Measurements from ENCODE around the gene RASSF7. TPM values are rescaled to one million over a fixed set of nuclear protein-coding genes. Genes with fewer than 3 reads are reported as not detected.

RASSF7 gene
- total RNA-seq, 2 experiments from 2014 or later: 14.1 to 15.7 TPM

DNA sequence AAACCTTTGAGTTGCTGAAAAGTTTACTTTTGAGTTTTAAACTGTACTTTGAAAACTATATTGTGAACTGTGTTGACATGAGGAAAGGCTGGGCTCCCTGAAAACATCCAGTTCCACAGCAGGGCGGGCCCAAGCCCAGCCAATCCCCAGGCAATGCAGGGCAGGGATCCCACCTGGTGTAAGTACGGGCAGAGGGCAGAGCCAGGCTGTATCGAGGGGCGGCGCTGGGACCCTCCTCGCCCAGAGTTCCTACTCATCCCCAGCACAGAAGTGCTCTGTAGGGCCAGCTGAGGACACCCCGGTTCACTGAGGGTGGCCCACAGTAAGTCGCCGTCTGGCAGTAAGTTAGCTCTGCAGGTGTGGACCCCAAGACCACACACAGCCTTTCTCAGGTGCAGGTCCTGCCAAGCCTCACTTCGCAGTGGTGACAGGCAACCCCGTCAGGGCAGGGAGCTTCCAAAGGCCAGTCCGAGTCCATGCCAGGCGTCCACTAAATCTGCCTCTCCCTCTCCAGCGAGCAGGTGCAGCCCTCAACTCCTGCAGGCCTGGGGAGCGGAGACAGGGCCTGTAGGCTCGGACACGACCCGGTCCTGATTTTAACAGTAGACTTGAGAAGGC is 6.3 kb downstream of the RASSF7 start:
- H3K27ac Mint-ChIP-seq: peak overlapping the region; percentile 75
- TF ChIP-seq, protein P1, sequence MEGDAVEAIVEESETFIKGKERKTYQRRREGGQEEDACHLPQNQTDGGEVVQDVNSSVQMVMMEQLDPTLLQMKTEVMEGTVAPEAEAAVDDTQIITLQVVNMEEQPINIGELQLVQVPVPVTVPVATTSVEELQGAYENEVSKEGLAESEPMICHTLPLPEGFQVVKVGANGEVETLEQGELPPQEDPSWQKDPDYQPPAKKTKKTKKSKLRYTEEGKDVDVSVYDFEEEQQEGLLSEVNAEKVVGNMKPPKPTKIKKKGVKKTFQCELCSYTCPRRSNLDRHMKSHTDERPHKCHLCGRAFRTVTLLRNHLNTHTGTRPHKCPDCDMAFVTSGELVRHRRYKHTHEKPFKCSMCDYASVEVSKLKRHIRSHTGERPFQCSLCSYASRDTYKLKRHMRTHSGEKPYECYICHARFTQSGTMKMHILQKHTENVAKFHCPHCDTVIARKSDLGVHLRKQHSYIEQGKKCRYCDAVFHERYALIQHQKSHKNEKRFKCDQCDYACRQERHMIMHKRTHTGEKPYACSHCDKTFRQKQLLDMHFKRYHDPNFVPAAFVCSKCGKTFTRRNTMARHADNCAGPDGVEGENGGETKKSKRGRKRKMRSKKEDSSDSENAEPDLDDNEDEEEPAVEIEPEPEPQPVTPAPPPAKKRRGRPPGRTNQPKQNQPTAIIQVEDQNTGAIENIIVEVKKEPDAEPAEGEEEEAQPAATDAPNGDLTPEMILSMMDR (IDR thresholded peaks at IDR 0.05): no peak
- no peaks in the 10 kb centered on the region for H3K9me3 Mint-ChIP-seq
- H3K36me3 ChIP-seq (ENCODE audit: insufficient read depth, low read length): peaks cover 10% of the 10 kb centered on the region
- ChIA-PET CTCF (interaction anchor here (2.6 kb wide), 1 partner anchor 12 kb away, joined by 7 read pairs; no protein-coding TSS in a partner anchor), POLR2A (interaction anchor here (0.6 to 3.9 kb wide), 4 partner anchors 9 to 128 kb away, joined by 3 to 25 read pairs (median 14); partner anchors contain the start of genes DEAF1, PHRF1 and TMEM80)
- peaks cover 4% of the 10 kb centered on the region for H3K36me3 Mint-ChIP-seq (ENCODE audit: low read depth)
- peaks cover 20% of the 10 kb centered on the region for H3K4me1 ChIP-seq (ENCODE audit: insufficient read depth, low read length)
- no peaks in the 10 kb centered on the region for H3K9me3 ChIP-seq (ENCODE audit: control insufficient read depth in 1 of 2, insufficient read depth in 1 of 2, low read length in 2 of 2)
- H3K4me1 Mint-ChIP-seq (ENCODE audit: low read depth): peaks cover 4% of the 10 kb centered on the region
- peak overlapping the region; percentile 83 for H3K4me3 Mint-ChIP-seq
- no peak overlapping the region for H3K4me3 ChIP-seq (ENCODE audit: low read length)
- DNase-seq (no peak), ATAC-seq (ENCODE audit: poor library complexity) (no peak)
- no peaks in the 10 kb centered on the region for H3K27me3 Mint-ChIP-seq
- no peaks in the 10 kb centered on the region for H3K27me3 ChIP-seq (ENCODE audit: control insufficient read depth in 1 of 2, insufficient read depth in 2 of 2, low read length in 2 of 2)
- H3K27ac ChIP-seq (ENCODE audit: low read depth in 1 of 2, low read length in 2 of 2): no peak overlapping the region
- intact Hi-C loops (cut with DNase I, micrococcal nuclease): loop anchor here in 1 of 2 experiments (10.0 kb wide), 1 partner anchor 128 kb away; the partner anchor contains the start of genes DEAF1 and TMEM80

DNA sequence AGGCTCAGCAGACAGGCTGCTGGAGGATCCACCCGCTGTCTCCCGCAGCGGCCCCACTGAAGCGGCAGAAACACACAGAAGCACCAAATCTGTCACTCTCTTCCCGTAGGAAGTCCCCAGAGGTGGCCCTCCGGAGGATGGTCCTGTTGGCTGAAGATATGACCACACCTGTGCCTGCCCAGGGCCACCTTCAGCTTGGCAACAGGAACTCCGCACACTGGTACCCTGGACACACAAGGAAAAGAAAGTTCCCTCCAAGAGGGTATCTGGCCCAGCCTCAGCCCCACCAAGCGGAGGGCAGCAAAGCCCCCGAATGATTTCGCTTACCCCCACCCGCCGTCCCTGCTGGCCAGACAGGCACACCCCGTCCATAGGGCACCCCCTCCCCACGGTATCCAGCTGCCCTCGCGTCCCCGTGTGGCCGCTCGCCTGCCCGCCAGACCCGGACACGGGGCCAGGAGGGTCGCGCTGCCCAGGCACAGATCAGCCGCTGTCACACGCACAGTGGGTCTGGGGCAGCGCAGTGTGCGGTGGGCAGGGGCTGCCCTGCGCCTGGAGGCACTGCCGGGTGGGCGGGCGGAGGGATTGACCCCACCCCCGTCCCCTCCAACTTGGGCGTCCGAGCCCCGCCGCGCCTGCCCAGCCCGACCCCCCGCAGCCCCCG is 7.0 kb downstream of the RASSF7 start:
- Histone ChIP-seq H3K9me3 (ENCODE audit: control insufficient read depth in 1 of 2, insufficient read depth in 1 of 2, low read length in 2 of 2) (no peaks in the 10 kb centered on the region), H3K27ac (ENCODE audit: low read depth in 1 of 2, low read length in 2 of 2) (no peak overlapping the region), H3K4me3 (ENCODE audit: low read length) (no peak overlapping the region), H3K4me1 (ENCODE audit: insufficient read depth, low read length) (peaks cover 14% of the 10 kb centered on the region), H3K36me3 (ENCODE audit: insufficient read depth, low read length) (peaks cover 8% of the 10 kb centered on the region), H3K27me3 (ENCODE audit: control insufficient read depth in 1 of 2, insufficient read depth in 2 of 2, low read length in 2 of 2) (no peaks in the 10 kb centered on the region)
- Mint-ChIP-seq H3K4me3 (peak overlapping the region; percentile 83), H3K27ac (peak overlapping the region; percentile 75), H3K27me3 (no peaks in the 10 kb centered on the region), H3K9me3 (no peaks in the 10 kb centered on the region), H3K4me1 (ENCODE audit: low read depth) (peaks cover 4% of the 10 kb centered on the region), H3K36me3 (ENCODE audit: low read depth) (peaks cover 4% of the 10 kb centered on the region)
- ChIA-PET CTCF (interaction anchor here (1.0 to 2.6 kb wide), 3 partner anchors 12 to 13 kb away, joined by 3 to 9 read pairs (median 7); no protein-coding TSS in a partner anchor), POLR2A (interaction anchor here (0.6 to 3.1 kb wide), 10 partner anchors 8 to 361 kb away, joined by 3 to 21 read pairs (median 7); partner anchors contain the start of genes BET1L, DEAF1, IRF7 and LMNTD2)
- intact Hi-C loops (cut with DNase I, micrococcal nuclease): loop anchor here (1.0 to 10.0 kb wide), 4 partner anchors 7 to 127 kb away; partner anchors contain the start of genes DEAF1 (in 1 of the 2), LMNTD2 (in 1 of the 2), RASSF7 (in 1 of the 2) and RNH1 (in 1 of the 2)
- peak; percentile 0 for ATAC-seq (ENCODE audit: poor library complexity)
- TF ChIP-seq, protein P1 (IDR thresholded peaks at IDR 0.05): no peak
- peak in 2 of 14 experiments; percentile 49 to 66 for DNase-seq

Measured in CD4-positive, alpha-beta T cell (primary cell).